Medulla oblongata (tissue), 1 donor: ENCODE data around the gene ATXN1.
A peak's percentile ranks its signal among the peaks of the same experiment; 100 is the strongest.
"Not testable (repeated sequence)": the region's sequence is repeated elsewhere in the genome, so short reads cannot be mapped to it uniquely, and the experiment has no call there.

Experiments
- DNase-seq: peaks from one replicate; pipeline ENCODE4 v3.0.0-alpha.2; 2015; ENCODE audit errors: extremely low spot score

Gene ATXN1

DNA sequence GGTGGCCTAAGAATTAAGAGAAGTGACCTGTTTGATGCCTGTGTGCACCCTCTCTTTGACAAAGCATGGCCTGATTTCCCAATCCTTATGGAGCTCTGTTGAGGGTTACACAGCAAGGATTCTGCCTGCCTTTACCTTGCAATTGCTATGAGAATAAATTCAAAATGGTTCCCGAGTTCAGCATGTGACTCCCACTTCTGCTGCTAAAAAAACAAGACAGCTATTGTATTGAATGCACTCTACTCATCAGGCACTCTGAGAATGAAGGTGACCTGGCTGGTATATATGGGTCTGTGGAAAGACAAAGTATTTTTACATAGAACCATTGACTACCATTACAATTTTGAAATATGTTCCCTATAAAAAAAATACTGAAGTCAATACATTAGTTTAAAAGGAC lies 190.3 kb downstream of the ATXN1 start:
- DNase-seq: no peak

DNA sequence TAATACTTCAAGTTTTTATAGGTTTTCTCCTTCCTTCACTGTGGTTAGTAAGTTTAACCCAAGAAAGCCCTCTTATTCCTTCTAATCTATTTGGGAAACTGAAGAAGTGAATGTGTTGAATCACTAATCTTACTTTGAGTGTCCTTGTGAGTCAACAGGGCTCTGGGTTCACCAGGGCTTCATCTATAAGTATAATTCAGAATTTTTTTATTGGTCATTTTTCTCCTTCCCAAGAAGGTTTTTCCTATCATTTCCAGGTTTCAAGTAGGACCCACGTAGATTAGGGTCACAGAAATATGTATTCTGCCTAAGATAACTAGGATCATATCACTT lies 191.1 kb downstream of the ATXN1 start:
- DNase-seq: no peak

DNA sequence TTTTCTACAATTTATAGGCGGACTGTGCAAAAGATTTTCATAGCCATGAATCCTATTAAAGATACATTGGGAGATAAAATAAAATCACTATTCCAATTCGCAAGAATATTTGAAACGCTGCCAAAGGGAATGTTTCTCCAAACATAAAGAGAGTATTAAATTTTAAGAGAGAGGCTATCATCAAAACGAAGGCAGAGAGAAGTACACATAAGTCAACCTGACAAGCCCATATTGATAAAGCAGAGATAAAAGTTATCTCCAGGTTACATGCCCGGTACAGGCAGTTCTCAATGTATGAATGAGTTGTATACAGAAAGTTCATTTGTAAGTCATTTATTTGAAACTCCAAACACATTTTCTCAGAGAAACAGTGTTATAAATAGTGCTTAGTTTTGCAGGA lies 193.1 kb downstream of the ATXN1 start:
- no peak for DNase-seq

DNA sequence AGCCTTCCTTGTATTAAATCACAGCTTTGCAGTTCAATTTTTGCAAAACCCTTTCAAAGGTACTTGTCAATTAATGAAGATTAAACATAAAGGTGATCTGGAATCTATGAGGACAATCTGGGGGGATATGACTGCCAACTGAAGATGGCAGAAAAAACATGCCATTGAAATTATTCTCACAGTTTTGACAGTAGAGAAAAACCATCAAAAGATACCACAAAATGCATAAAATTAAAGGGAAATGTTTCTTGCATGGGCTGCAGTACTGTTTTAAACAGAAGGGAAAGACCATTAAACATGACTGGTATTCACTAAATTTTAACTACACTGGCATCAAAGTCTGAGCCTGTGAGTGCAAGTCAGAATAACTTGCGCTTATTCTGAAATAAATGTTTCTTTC lies 194.2 kb downstream of the ATXN1 start:
- DNase-seq: no peak

DNA sequence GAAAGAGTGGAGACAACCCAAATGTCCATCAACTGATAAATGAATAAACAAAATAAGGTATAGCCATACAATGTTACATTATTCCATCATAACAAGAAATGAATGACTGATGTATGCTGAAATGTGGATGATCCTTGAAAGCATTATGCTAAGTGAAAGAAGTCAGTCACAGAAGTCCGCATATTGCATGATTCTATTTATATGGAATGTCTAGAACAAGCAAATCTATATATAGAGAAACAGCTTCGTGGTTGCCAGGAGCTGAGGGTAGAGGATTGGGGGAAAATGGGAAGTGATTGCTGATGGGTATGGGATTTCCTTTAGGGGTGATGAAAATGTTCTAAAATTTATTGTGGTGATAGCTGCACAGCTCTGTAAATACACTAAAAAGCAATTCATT lies 196.8 kb downstream of the ATXN1 start:
- no peak for DNase-seq

DNA sequence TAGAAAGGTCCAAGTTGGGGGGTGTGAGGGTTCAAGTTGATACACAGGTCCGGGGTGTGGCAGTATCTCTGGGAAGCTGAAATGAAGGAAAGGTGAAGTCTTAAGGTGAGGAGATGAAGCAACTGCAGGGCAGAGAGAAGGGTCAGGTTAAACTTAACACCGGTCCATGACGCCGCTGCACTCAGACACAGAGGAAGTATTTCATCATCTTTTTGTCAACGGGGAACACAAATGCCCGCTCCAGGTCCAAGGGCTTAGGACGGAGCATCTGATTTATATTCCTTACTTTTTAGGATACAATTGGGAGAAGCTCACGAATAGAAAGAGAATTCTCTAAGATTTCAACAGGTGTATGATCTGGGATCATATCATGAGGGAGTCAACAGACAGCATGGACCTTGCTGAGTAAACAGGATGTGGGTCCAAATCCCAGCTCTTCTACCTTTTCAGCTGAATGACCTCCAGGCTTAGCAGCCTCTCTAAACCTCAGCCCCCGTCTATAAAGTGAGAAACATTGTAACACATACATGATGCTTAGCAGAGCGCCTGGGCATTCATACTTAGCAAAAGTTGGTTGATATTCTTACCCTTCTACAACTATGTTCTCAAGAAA lies 197.5 kb downstream of the ATXN1 start:
- no peak for DNase-seq

DNA sequence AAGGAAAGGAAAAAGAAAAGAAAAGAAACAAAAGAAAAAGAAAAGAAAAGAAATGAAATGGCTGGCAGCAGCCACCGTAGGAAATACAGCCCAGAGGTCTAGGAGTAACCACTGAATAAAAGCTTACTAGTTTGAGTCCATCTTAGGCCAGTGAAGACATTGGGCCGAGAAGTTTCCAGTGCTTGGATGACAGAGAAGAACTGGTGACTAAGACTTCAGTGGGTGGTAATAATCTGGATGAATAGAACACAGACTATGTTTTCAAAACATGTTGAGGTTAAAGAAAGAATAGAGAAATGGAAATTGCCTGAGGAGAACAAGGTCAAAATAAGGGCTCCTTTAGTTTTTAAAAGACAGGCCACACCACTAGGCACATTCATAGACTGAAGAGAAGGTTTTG lies 198.8 kb downstream of the ATXN1 start:
- DNase-seq: no peak

DNA sequence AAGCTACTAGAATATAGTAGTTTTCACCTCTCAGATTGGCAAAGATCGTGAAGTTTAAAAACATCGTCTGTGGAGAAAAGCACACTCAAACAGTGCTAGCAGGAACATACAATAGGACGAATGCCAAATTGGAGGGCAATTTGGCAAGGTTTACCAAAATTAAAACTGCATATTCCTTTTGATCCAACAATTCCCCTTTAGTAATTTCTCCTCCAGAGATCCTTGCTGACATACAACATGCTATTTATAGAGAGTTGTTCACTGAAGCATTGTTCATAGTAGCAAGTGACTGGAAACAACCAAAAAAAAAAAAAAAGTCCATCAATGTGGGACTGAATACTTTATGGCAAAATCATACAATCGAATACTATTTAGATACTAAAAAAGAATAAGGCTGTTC lies 202.2 kb downstream of the ATXN1 start:
- peak; percentile 64 for DNase-seq

DNA sequence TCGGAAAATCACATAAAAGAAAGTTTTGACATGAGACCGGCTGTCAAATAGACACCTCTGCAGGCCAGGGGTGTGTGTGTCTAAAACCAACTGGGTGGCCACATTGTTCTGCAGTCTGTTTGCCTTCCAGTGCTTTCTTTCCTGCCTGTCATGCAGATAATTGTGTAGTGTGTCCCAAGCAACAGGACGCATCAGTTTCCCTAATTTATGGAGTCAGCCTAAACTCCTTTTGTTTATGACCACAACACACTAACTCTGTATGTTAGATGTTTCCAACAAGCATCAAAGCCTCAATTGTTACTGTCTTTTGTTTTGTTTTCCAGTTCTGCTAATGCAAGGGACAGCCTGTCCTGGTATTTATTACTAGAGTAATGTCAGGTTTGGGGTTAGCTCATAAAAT lies 205.7 kb downstream of the ATXN1 start:
- DNase-seq: peak; percentile 77

DNA sequence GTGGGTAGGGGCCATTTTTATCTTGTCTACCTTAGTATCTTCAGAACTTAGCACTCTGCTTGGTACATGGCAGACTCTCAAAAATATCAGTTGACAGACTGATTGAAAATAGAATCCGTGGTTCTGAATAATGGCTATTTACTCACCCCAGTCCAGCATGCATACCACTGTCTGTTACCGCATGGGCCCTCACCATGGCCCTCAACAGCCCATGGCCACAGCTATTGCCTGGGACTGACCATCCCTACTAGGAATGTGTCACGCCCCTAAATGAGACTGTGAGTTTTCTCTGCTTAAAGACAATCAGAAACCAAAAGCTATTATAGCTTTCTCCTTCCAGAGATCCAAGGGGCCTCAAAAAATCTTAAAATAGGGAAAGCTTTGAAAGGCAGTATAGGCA lies 207.7 kb downstream of the ATXN1 start:
- DNase-seq: no peak

DNA sequence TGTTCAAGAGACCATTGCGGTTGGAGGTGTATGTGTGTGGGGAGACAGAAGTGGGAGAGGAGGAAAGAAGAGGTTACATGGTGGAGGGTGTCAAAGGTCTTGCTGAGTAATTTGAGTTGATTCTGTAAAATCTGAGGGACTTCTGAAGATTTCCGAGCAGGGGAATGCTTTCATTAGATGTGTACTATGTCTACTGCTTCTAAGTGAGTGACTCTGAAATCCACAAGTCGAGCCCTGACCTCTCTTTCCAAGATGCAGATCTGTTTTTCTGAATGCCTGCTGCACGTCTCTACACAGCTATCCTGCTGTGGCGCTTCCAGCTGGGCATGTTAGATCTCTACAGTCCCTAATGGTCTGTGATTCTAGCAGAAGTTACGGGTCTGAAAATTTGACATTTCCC lies 209.8 kb downstream of the ATXN1 start:
- peak; percentile 39 for DNase-seq

DNA sequence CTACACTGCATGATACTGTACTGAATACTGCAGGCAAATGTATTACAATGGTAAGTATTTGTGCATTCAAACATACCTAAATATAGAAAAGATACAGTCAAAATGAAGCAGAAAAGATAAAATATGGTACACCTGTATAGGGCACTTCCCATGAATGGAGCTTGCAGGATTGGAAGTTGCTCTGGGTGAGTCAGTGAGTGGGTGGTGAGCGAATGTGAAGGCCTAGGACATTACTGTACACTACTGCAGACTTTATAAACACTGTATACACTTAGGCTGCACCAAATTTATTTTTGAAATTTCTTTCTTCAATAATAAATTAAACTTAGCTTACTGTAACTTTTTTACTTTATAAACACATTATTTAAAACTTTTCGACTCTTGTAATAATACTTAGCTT lies 213.1 kb downstream of the ATXN1 start:
- DNase-seq: no peak

DNA sequence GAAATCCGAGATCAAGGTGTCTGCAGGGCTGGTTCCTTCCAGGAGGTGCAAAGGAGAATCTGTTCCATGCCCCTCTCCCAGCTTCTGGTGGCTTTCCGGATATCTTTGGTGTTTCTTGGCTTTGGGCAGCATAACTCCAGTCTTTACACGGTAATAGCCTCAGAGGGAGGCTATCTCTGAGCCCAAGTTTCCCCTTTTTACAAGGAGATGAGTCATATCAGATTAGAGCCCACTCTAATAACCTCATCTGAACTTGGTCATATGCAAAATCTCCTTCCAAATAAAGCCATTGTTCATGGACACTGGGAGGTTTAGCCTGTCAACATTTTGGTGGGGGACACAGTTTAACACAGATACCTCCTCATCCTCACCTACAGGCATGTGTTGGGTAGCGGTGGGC lies 213.7 kb downstream of the ATXN1 start:
- DNase-seq: no peak

DNA sequence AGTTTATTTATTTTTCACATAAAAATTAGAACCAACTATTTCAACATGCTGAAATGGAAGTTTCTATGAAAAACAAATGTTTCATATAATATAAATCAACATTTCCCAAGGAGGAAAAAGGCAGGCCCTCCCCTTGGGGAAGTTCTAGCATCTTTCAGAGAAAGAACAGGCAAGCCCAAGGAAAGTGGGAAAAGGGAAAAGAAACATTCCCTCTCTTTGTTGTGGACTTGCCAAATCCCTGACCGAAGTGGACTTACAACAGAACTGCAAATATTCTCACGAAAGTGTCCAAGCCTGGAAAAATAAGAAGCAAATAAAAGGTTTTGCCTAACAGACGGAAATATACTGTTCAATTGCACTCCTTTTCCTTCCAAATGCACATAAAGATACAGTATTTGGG lies 214.4 kb downstream of the ATXN1 start:
- no peak for DNase-seq

DNA sequence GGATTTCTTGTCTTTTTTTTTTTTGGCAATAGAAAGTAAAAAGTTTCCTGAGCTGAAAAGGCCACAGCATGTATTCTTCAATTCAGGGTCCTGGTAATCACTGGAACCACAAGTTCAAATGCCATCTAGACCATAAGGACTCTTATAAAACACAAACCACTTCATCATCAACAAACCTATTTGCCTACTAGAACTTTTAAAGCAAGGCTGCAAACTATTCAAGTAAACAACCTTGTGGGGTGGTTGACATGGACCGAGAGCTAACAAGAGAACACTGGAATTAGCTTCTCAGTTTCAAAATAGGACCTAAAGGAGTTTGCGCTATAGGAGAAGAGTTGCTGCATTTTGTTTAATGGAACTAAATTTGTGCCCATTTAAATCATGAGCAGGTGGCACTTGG lies 215.9 kb downstream of the ATXN1 start:
- DNase-seq: no peak

DNA sequence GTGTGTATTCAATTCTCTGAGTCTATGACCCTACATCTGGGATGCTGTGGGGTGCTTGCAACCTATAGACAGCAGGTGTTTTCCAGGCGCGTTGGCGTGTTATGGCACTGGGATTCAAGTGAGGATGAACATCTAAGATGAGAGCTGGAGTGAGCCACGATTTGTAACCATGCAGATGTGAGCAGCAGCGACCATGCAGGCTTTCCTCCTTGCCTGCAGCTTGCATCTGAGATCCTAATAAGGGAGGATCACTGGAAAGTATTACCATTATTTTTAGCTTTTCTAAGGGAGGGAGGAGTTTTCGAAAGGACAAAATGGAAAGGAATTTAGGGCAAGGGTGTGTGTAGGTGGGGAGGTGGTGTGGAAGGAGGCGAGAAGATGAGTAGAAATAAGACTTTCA lies 216.7 kb downstream of the ATXN1 start:
- DNase-seq: no peak

DNA sequence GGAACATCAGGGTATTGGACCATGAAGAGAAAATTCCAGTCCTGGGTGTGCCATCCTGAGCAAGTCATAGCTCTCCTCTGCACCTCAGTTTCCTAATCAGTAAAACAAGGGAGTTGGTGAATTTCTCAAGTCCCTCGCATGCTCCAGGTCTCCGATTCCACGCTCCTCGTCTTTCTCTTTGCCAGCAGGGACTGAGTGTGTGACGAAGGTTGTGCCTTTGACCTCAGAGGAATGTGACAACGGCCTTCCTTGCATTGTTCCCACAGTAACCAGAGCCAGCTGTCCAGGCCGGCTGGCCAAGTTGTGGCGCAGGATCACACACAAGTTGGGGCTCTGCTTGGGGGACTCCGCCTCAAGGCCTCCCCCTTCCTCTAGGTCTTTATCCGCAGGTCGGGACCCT lies 217.3 kb downstream of the ATXN1 start:
- DNase-seq: no peak

DNA sequence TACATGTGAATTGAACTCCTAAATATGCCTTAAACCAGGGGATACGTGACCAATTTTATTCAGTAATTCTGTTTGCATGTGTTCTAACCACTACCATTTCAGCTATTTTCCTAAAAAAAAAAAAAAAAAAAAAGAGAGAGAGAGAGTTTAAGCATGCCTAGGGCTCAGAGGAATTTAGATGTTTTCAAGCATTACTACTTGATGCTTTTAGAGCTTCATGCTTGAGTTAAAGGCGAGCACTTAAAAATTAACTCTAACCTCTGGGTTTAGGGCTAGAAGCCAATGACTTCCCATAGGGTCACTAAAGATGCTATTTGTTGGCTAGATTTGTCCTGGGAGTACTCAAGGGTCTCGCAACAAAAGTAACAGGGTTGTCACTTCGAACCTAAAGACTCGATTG lies 217.7 kb downstream of the ATXN1 start:
- DNase-seq: no peak

DNA sequence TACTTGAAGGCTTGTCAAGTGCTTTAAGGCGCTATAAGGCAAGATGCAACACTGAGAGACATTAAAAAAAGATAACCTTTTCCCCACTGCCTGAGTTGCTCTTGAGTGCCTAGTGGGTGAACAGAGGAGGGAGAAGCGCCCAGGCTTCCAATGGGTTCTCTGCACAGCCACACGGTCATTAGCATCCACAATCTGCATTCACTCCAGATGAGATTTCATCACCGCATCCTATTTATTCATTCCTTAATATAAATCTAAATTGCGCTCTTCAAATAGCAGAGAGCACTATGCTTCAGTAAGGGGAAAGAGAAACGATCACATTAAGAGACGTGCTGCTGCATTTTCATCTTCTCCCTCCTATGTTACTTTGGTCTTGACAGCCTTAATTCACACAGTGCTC lies 219.2 kb downstream of the ATXN1 start:
- DNase-seq: no peak

DNA sequence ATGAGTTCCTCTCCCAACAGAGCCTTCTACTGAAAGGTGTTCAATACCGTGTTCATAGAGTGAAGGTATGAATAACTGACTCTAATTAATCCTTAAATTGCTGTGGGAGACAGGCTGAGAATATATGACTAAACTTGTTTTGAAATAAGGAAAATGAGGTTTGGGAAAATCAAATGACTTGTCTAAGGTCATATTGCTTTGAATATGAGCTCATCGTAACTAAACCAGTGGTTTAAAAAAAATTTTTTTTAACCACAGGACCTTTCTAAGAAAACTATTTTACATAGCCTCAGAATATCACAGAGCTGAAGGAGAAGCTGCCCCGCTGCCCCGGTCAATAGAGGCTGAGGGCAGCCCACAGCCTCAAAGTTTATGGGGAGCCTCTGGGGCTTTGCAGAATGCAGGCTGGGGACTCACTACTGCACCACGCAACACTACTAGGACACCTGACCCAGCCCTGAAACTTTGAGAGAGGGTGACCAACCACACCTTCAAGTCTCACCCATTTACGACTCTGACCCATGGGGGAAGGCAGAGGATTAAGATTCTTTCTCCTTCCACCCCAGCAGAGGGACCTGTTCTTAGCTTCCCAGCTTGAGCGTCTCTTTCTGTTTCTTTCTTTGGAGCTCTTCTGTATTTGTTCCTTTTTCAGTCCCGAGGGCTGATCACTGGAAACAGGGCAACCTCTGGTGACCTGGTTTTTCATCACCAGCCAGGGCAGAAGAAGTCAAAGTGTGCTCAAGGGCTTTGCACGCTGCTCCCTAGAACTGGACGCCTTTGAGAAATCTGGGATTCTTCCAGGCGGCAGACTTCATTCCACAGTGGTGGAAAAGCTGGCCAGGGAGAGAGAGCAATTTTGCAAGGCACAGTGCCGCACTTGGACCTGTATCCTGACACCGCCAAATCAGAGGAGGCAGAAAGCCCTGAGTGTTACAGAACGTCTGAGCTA lies 220.2 kb downstream of the ATXN1 start:
- DNase-seq: peak; percentile 51

DNA sequence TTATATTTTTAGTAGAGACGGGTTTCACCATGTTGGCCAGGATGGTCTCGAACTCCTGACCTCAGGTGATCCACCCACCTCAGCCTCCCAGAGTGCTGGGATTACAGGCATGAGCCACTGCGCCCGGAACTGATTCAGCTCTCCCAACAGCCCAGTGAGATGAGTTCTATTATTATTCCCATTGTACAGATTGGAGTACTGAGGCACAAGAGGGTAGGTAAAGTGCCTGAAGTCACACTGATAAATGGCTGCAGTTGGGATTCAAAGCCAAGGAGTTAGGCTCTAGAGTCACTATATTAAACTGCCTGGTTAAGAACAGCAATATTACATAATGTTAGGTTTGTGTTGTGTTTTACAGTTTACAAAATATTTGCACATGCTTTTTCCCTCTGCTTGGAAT lies 220.9 kb downstream of the ATXN1 start:
- DNase-seq: not testable (repeated sequence)

DNA sequence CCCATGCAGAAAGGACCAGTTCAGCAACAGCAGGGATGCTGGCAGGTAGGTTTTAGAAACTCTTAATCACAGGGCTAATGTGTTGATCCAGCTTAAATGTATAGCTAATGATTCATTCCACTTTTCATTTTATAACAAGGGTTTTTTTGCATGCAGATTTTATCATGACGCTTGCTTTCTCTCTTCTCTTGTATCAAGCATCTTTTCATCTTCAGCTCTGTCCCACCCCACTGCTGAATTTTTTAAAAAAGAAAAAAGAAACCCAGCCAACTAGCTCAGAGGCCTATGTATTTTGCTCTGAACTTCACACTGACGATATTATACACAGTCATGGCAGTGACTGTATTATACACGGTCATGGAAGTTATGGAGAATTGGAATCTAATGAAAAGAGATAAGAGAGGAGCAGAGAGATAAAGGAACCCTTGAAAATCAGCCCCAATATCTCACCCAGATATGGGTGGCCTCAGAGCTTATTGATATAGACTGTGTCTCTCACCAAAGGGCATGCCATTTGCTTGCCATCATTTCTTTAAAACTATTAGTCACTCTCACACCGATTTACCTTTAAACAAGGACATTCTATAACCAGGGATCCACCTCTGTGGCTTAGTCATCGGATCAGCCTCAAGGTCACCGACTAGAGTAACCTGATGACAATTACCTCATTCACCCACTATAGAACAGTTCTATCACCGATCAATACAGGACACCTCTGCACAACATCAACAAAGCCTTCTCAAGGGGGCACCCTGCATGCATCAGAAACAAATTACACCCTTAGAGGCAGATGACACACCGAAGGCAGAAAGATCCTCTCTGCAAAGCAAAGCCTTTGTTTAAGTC lies 222.0 kb downstream of the ATXN1 start:
- no peak for DNase-seq

DNA sequence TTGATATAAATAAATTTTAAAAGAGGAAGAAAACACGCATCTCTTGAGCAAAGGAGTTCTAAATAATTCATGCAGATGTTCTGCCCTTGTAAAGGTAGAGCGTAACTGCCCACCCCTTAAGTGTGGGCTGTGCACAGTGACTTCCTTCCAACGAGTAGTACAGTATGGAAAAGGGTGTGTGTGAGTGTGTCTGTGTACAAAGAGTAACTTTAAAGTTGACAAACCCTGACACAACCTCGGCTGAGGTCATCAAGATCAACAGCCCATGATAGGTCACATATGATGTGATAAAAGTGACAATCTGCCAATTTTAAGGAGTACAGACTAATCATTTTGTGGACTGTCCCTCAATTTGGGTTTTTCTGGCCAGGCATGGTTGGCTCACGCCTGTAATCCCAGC lies 225.7 kb downstream of the ATXN1 start:
- no peak for DNase-seq
